ENCODE data around the gene C5. TPM values are rescaled to one million over a fixed set of nuclear protein-coding genes. Genes with fewer than 3 reads are reported as not detected.
A peak's percentile ranks its signal among the peaks of the same experiment; 100 is the strongest.

C5 gene
- total RNA-seq, 1 experiment from 2014 or later, result 0.66 TPM

DNA sequence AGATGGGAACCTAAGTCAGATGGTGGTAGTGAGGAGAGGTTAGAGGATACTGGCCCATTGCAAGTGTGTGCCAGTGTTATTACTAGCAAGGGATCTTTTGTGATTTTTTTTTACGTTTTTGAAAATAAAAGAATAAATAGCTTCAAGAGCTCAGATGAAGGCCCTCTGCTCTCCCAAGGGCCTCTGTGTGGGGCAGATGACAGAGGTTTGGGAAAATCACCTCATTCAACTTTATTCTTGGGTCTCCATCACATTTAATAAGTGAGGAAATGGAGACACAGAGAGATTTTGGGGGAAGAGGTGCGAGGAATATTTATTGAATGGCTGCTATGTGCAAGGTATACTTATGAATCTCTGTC lies 113.3 kb downstream of the C5 start:
- Histone ChIP-seq H3K4me2 (ENCODE audit: low read length) (no peak overlapping the region), H3K9me2 (ENCODE audit: insufficient read depth) (no peaks in the 10 kb centered on the region), H3K79me2 (ENCODE audit: insufficient read depth, low read length) (no peaks in the 10 kb centered on the region), H3K4me3 (replicated peaks in 1 of 2; ENCODE audit: low read depth in 1 of 2, low read length in 2 of 2) (no peak overlapping the region), H4K20me1 (ENCODE audit: insufficient read depth) (no peaks in the 10 kb centered on the region), H3K36me3 (ENCODE audit: control insufficient read depth in 1 of 2, insufficient read depth in 2 of 2, low read length in 2 of 2) (no peaks in the 10 kb centered on the region), H3K27me3 (ENCODE audit: insufficient read depth, low read length) (no peaks in the 10 kb centered on the region), H2AFZ (ENCODE audit: low read depth, low read length, poor library complexity, severe bottlenecking) (no peak overlapping the region), H3K27ac (ENCODE audit: low read depth, low read length) (no peak overlapping the region), H3K9ac (ENCODE audit: low read length) (no peak overlapping the region), H3K4me1 (ENCODE audit: control insufficient read depth in 1 of 2, insufficient read depth in 2 of 2, low read length in 2 of 2) (peaks cover 14 to 18% of the 10 kb centered on the region in 2 experiments), H3K9me3 (ENCODE audit: control insufficient read depth in 1 of 2, insufficient read depth in 1 of 2, low read depth in 1 of 2, low read length in 2 of 2) (no peaks in the 10 kb centered on the region)
- ATAC-seq (no peak; the same call in 1 of the 2 replicates), DNase-seq (ENCODE audit: low read depth, low spot score) (no peak)
- TF ChIP-seq SIN3A (IDR thresholded peaks at IDR 0.05; ENCODE audit: low read depth) (no peak), YY1 (IDR thresholded peaks at IDR 0.05; ENCODE audit: extremely low read depth, insufficient replicate concordance, low read depth, low read length) (peak; percentile 27)
- ChIA-PET POLR2A (no interaction called here), CTCF (interaction anchor here (0.6 to 3.9 kb wide), 6 partner anchors 11 to 184 kb away, joined by 3 to 29 read pairs (median 3); no protein-coding TSS in a partner anchor), RAD21 (ENCODE audit: low non-redundant PET in 1 of 2, low total read pairs in 2 of 2, uncharacterized antibody in 2 of 2, unreplicated experiment in 2 of 2) (interaction anchor here in 1 of 2 experiments (0.6 to 1.1 kb wide), 2 partner anchors 179 to 181 kb away, joined by 3 to 4 read pairs; no protein-coding TSS in a partner anchor)
- intact Hi-C loops (cut with micrococcal nuclease), result loop anchor here (1.0 to 5.0 kb wide), 5 partner anchors 59 to 318 kb away; partner anchors contain the start of genes FBXW2 and PHF19
- BruUV-seq (replicated peaks), result no TSS peak

DNA sequence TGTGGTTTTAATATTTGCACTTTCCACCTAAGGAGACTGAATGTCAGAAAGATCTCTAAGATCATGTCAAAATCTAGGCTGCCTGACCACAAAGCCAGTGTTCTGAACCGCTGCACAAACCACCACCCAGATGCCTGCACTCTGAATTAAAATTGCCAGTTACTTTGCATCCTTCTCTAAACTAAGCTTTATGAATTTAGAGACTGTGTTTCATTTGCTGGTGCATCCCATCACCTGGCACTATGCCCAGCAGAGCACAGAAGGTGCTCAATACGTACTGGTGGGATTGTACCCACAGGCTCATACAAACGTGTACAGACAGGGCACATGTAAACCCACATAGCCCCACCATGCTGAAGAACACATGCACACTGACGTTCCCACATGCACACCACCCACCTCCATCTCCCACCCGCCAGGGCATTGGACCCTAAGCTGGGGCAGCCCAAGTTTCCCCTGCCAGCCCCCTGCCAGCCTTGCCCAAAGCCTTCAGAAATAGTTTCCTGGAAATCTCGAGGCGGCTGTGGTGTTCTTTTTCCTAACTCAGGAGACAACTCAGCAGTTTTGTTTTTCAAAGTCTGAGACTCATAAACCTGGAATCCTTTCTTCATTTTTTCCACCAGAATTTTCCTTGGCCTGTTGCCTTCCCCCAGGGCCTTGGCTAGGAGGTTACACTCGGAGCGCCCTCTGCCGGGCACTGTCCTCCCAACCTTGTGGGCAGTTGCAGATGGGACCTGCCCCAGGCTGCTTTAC lies 113.9 kb downstream of the C5 start:
- peak overlapping the region; percentile 36; the same call in 1 of the 2 replicates for H3K27ac ChIP-seq (ENCODE audit: low read depth, low read length)
- ATAC-seq (peak; percentile 98), DNase-seq (ENCODE audit: low read depth, low spot score) (peak; percentile 83)
- no peaks in the 10 kb centered on the region for H4K20me1 ChIP-seq (ENCODE audit: insufficient read depth)
- TF ChIP-seq YY1 (IDR thresholded peaks at IDR 0.05; ENCODE audit: extremely low read depth, insufficient replicate concordance, low read depth, low read length), result no peak
- peak; percentile 8; the same call in 1 of the 2 replicates for TF ChIP-seq FOSL1 (IDR thresholded peaks at IDR 0.05; ENCODE audit: low read depth)
- TF ChIP-seq CBX3 (IDR thresholded peaks at IDR 0.05; ENCODE audit: low read depth), result no peak
- TF ChIP-seq, protein P1, sequence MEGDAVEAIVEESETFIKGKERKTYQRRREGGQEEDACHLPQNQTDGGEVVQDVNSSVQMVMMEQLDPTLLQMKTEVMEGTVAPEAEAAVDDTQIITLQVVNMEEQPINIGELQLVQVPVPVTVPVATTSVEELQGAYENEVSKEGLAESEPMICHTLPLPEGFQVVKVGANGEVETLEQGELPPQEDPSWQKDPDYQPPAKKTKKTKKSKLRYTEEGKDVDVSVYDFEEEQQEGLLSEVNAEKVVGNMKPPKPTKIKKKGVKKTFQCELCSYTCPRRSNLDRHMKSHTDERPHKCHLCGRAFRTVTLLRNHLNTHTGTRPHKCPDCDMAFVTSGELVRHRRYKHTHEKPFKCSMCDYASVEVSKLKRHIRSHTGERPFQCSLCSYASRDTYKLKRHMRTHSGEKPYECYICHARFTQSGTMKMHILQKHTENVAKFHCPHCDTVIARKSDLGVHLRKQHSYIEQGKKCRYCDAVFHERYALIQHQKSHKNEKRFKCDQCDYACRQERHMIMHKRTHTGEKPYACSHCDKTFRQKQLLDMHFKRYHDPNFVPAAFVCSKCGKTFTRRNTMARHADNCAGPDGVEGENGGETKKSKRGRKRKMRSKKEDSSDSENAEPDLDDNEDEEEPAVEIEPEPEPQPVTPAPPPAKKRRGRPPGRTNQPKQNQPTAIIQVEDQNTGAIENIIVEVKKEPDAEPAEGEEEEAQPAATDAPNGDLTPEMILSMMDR (IDR thresholded peaks at IDR 0.05 in 2 of 3, conservative IDR thresholded peaks at IDR 0.05 in 1 of 3; ENCODE audit: borderline replicate concordance in 1 of 3, insufficient read depth in 1 of 3, low read depth in 2 of 3, low read length in 2 of 3), result peak; percentile 93 to 98 (median 97)
- TF ChIP-seq POLR2AphosphoS5 (IDR thresholded peaks at IDR 0.05; ENCODE audit: low read depth, low read length), result peak; percentile 35; the same call in 1 of the 2 replicates
- TF ChIP-seq RAD21 (IDR thresholded peaks at IDR 0.05; ENCODE audit: low read depth), result peak; percentile 95
- intact Hi-C loops (cut with micrococcal nuclease), result loop anchor here (1.0 to 5.0 kb wide), 5 partner anchors 59 to 317 kb away; partner anchors contain the start of genes FBXW2 and PHF19
- H3K27me3 ChIP-seq (ENCODE audit: insufficient read depth, low read length), result no peaks in the 10 kb centered on the region
- no peaks in the 10 kb centered on the region for H3K36me3 ChIP-seq (ENCODE audit: control insufficient read depth in 1 of 2, insufficient read depth in 2 of 2, low read length in 2 of 2)
- H3K4me1 ChIP-seq (ENCODE audit: control insufficient read depth in 1 of 2, insufficient read depth in 2 of 2, low read length in 2 of 2), result peaks cover 18 to 23% of the 10 kb centered on the region in 2 experiments
- RAD21 ChIA-PET (ENCODE audit: low non-redundant PET in 1 of 2, low total read pairs in 2 of 2, uncharacterized antibody in 2 of 2, unreplicated experiment in 2 of 2), result interaction anchor here in 1 of 2 experiments (0.6 to 1.1 kb wide), 2 partner anchors 178 to 180 kb away, joined by 3 to 4 read pairs; no protein-coding TSS in a partner anchor
- no TSS peak for BruUV-seq (replicated peaks)
- H3K4me2 ChIP-seq (ENCODE audit: low read length), result peak overlapping the region; percentile 28
- H3K9ac ChIP-seq (ENCODE audit: low read length), result no peak overlapping the region
- peak overlapping the region; percentile 75 for H2AFZ ChIP-seq (ENCODE audit: low read depth, low read length, poor library complexity, severe bottlenecking)
- H3K9me3 ChIP-seq (ENCODE audit: control insufficient read depth in 1 of 2, insufficient read depth in 1 of 2, low read depth in 1 of 2, low read length in 2 of 2), result no peaks in the 10 kb centered on the region
- no peak overlapping the region for H3K4me3 ChIP-seq (replicated peaks in 1 of 2; ENCODE audit: low read depth in 1 of 2, low read length in 2 of 2)
- H3K79me2 ChIP-seq (ENCODE audit: insufficient read depth, low read length), result no peaks in the 10 kb centered on the region
- H3K9me2 ChIP-seq (ENCODE audit: insufficient read depth), result no peaks in the 10 kb centered on the region
- CTCF ChIA-PET, result interaction anchor here (0.7 to 3.9 kb wide), 4 partner anchors 12 to 180 kb away, joined by 3 to 29 read pairs (median 5); no protein-coding TSS in a partner anchor
- POLR2A ChIA-PET, result no interaction called here

All from HCT116 (cell line).